Hepatocyte (in vitro differentiated cells): ENCODE results near the gene ELK1. TPM values are rescaled to one million over a fixed set of nuclear protein-coding genes. Genes with fewer than 3 reads are reported as not detected.

Source experiments
- DNase-seq: peaks from one replicate; pipeline ENCODE4 v3.0.0-alpha.2; 2016; ENCODE audit warnings: low spot score
- H2AFZ ChIP-seq: fragments of 200-600 bp; sonication (generic); 2 replicates; pipeline ENCODE4 v1.6.0; 2016; ENCODE audit warnings: antibody characterized with exemption, mild to moderate bottlenecking
- H3K27ac ChIP-seq: fragments of 200-600 bp; sonication (generic); 2 replicates; pipeline ENCODE4 v1.5.1; 2016; ENCODE audit warnings: mild to moderate bottlenecking
- H3K27me3 ChIP-seq: fragments of 200-600 bp; sonication (generic); 2 replicates; pipeline ENCODE4 v1.6.1; 2016
- H3K36me3 ChIP-seq: fragments of 200-600 bp; sonication (generic); replicated peaks from 2 replicates; pipeline ENCODE4 v1.5.1; 2016; ENCODE audit warnings: low read depth; ENCODE audit not compliant: insufficient read depth
- H3K4me1 ChIP-seq: fragments of 200-600 bp; sonication (generic); 2 replicates; pipeline ENCODE4 v1.5.1; 2016; ENCODE audit warnings: mild to moderate bottlenecking, moderate library complexity; ENCODE audit not compliant: insufficient read depth
- H3K4me2 ChIP-seq: fragments of 200-600 bp; sonication (generic); 2 replicates; pipeline ENCODE4 v1.6.0; 2016
- H3K4me3 ChIP-seq: fragments of 200-600 bp; sonication (generic); 2 replicates; pipeline ENCODE4 v1.5.1; 2016; ENCODE audit warnings: mild to moderate bottlenecking
- H3K79me2 ChIP-seq: fragments of 200-600 bp; sonication (generic); 2 replicates; pipeline ENCODE4 v1.6.0; 2017; ENCODE audit warnings: mild to moderate bottlenecking
- H3K9me2 ChIP-seq: fragments of 200-600 bp; sonication (generic); replicated peaks from 2 replicates; pipeline ENCODE4 v1.6.0; 2017; ENCODE audit warnings: mild to moderate bottlenecking; ENCODE audit not compliant: insufficient read depth
- H3K9me3 ChIP-seq: fragments of 200-600 bp; sonication (generic); 2 replicates; pipeline ENCODE4 v1.5.1; 2016; ENCODE audit warnings: low read depth, mild to moderate bottlenecking
- H4K20me1 ChIP-seq: fragments of 200-600 bp; sonication (generic); 2 replicates; pipeline ENCODE4 v1.6.0; 2016; ENCODE audit warnings: mild to moderate bottlenecking; ENCODE audit not compliant: insufficient read depth, poor library complexity, severe bottlenecking
- CTCF ChIP-seq: fragments of 200-600 bp; sonication (generic); IDR thresholded peaks from 2 replicates; pipeline ENCODE4 v1.5.1; 2016; ENCODE audit warnings: antibody characterized with exemption, mild to moderate bottlenecking; ENCODE audit not compliant: poor library complexity
- EZH2 ChIP-seq: fragments of 200-600 bp; sonication (generic); IDR thresholded peaks from 2 replicates; pipeline ENCODE4 v1.6.1; 2016; ENCODE audit warnings: antibody characterized with exemption, mild to moderate bottlenecking, borderline replicate concordance
- EZH2phosphoT487 ChIP-seq: fragments of 200-600 bp; sonication (generic); IDR thresholded peaks from one replicate; pipeline ENCODE4 v1.6.1; 2018; ENCODE audit warnings: antibody characterized with exemption, mild to moderate bottlenecking, low read depth, moderate library complexity; ENCODE audit not compliant: unreplicated experiment, severe bottlenecking
- WGBS: methylation state at CpG from one replicate; pipeline ENCODE4 v1.1.6; 2016; ENCODE audit warnings: low lambda C conversion rate; ENCODE audit errors: missing lambda C conversion rate; 5-methylcytosine and 5-hydroxymethylcytosine counted together
- polyA plus RNA-seq: library from polyadenylated mRNA; unstranded; fragments of >200 nt; fragmentation: Nextera tagmentation; extraction: Ambion mirVana; gene quantifications from 2 replicates; pipeline ENCODE4 v1.2.1, GENCODE V29; 2016
- total RNA-seq: library from RNA; depleted of rRNA; stranded (reverse); fragments of >200 nt; gene quantifications from 2 replicates; pipeline ENCODE4 v1.2.3, GENCODE V29; 2014

ELK1 gene
- total and polyA plus RNA-seq, 2 experiments from 2014 or later: 24.4 to 32.0 TPM

- no peak for DNase-seq
- Histone ChIP-seq H3K27me3 (no peaks in the 10 kb centered on the region), H3K4me1 (no peaks in the 10 kb centered on the region), H2AFZ (no peak overlapping the region), H3K79me2 (no peaks in the 10 kb centered on the region), H3K9me3 (no peaks in the 10 kb centered on the region), H3K36me3 (no peaks in the 10 kb centered on the region), H3K4me3 (no peak overlapping the region), H3K4me2 (no peak overlapping the region), H3K9me2 (no peaks in the 10 kb centered on the region), H4K20me1 (no peaks in the 10 kb centered on the region), H3K27ac (no peak overlapping the region)
- TF ChIP-seq EZH2: no peak
- TF ChIP-seq CTCF: no peak
- TF ChIP-seq EZH2phosphoT487: no peak
- WGBS: 73% methylated on average over 5 of the region's 5 CpGs
These were observed 18.7 kb downstream of the ELK1 start for GRCh38 chrX:47631676-47632075.

- no peaks in the 10 kb centered on the region for H3K27me3 ChIP-seq
- no peaks in the 10 kb centered on the region for H3K79me2 ChIP-seq
- no peaks in the 10 kb centered on the region for H3K36me3 ChIP-seq
- no peak within 1 kb of the TSS for H2AFZ ChIP-seq
- DNase-seq: no peak
- TF ChIP-seq CTCF (no peak), EZH2phosphoT487 (no peak), EZH2 (no peak)
- WGBS: 76% methylated on average over 13 of the region's 14 CpGs
- no peaks in the 10 kb centered on the region for H4K20me1 ChIP-seq
- no peak within 1 kb of the TSS for H3K4me3 ChIP-seq
- no peaks in the 10 kb centered on the region for H3K9me3 ChIP-seq
- no peaks in the 10 kb centered on the region for H3K9me2 ChIP-seq
- H3K4me2 ChIP-seq: no peak within 1 kb of the TSS
- no peaks in the 10 kb centered on the region for H3K4me1 ChIP-seq
- no peak within 1 kb of the TSS for H3K27ac ChIP-seq
These were observed 20.8 kb downstream of the ELK1 start, which contains the start of gene CFP for GRCh38 chrX:47629419-47630200. CFP (minus strand) TSS chrX:47629930; CDS start chrX:47629844, 86 bp downstream.

GRCh38 chrX:47628982-47629381 is 21.4 kb downstream of the ELK1 start:
- no peaks in the 10 kb centered on the region for H4K20me1 ChIP-seq
- H3K4me3 ChIP-seq: no peak overlapping the region
- 63% methylated on average over 1 of the region's 1 CpG for WGBS
- H3K4me2 ChIP-seq: no peak overlapping the region
- H3K4me1 ChIP-seq: no peaks in the 10 kb centered on the region
- TF ChIP-seq EZH2phosphoT487: no peak
- no peak for TF ChIP-seq EZH2
- TF ChIP-seq CTCF: no peak
- no peak overlapping the region for H2AFZ ChIP-seq
- no peaks in the 10 kb centered on the region for H3K9me2 ChIP-seq
- H3K27ac ChIP-seq: no peak overlapping the region
- no peaks in the 10 kb centered on the region for H3K9me3 ChIP-seq
- no peaks in the 10 kb centered on the region for H3K79me2 ChIP-seq
- no peaks in the 10 kb centered on the region for H3K27me3 ChIP-seq
- no peak for DNase-seq
- no peaks in the 10 kb centered on the region for H3K36me3 ChIP-seq
